ENCODE measurements around the gene PSMF1.

- TF ChIP-seq CTCF (IDR thresholded peaks at IDR 0.05; ENCODE audit: extremely low read depth in 1 of 2, insufficient read depth in 1 of 2, low read depth in 1 of 2, low read length in 2 of 2) (no peak), EZH2 (IDR thresholded peaks at IDR 0.05; ENCODE audit: borderline replicate concordance, low read depth, low read length, severe bottlenecking) (no peak), POLR2A (IDR thresholded peaks at IDR 0.05; ENCODE audit: low read depth, low read length) (no peak), POLR2AphosphoS5 (IDR thresholded peaks at IDR 0.05; ENCODE audit: insufficient read depth, low read depth, low read length) (no peak), MYC (IDR thresholded peaks at IDR 0.05; ENCODE audit: low read depth, low read length) (no peak), FOS (IDR thresholded peaks at IDR 0.05; ENCODE audit: borderline replicate concordance, insufficient read depth, low read length) (no peak), GATA2 (IDR thresholded peaks at IDR 0.05; ENCODE audit: insufficient read depth, insufficient read length, low read depth, low read length) (no peak)
- TF ChIP-seq, protein P1, sequence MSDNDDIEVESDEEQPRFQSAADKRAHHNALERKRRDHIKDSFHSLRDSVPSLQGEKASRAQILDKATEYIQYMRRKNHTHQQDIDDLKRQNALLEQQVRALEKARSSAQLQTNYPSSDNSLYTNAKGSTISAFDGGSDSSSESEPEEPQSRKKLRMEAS (IDR thresholded peaks at IDR 0.05; ENCODE audit: insufficient read depth, insufficient read length): no peak
Observed at GRCh38 chr20:1195226-1195625, 76.8 kb downstream of the PSMF1 start.

Measured in endothelial cell of umbilical vein (primary cell).